GM19043 (cell line): Measurements from ENCODE around the gene SNTA1.
"Not testable (repeated sequence)": the region's sequence is repeated elsewhere in the genome, so short reads cannot be mapped to it uniquely, and the experiment has no call there.

Experiments used
- ATAC-seq: cut with Tn5 transposase; IDR thresholded peaks from one replicate; pipeline ENCODE4 v1.9.1; 2021; ENCODE audit warnings: low read depth; ENCODE audit not compliant: unreplicated experiment

The SNTA1 gene

DNA sequence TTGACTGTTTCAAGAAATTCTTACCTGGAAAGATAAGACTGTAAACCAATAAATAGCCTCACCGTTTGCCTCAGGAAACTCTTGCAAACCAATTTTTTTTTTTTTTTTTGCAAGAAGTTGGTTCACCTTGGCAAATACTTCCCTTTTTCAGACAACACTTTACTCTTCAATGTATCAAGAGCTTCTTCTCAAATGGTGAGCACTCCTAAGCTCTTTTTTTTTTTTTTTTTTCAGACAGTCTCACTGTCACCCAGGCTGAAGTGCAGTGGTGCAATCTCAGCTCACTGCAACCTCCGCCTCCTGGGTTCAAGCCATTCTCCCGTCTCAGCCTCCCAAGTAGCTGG, 22.7 kb upstream of the SNTA1 start:
- ATAC-seq: no peak

DNA sequence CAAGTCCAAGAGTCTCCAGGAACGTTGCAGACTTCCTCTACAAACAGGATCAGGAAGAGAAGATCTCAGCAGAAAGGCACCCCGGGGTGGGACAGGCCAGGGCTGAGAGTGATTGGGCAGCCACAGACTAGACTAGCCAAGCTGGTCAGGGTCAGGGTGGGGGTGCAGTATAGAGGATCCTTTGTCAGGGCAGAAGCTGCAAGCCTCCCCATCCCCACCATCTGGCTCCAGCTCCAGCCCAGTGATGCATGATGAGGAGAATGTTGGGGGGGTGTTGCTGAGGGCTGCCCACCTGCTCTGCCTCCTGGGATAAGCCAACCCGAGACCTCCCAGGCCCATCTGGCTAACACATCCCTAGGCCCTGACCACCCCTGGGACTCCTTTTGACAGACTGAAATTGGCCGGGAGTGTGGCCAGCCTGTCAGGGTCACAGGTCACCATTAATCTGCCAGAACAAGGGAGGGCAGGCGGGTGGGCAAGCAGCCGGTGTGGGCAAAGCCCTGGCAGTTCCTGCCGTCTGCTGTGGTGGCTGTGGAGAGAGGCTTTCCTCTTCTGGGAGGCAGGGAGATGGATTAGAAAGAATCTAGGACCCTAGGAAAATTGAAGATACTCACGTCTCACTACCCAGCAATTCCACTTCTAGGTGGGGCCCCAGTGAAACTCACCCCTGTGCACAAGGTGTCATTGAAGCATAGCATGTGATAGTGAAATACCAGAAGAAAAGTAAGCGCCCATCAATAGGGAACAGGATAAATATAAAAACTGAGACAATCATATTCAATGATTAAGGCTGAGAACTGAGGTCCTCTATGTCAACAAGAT, 22.1 kb upstream of the SNTA1 start:
- no peak for ATAC-seq

GRCh38 chr20:33464759-33465158, 21.2 kb upstream of the SNTA1 start:
- ATAC-seq: not testable (repeated sequence)

- ATAC-seq: no peak
These were observed 20.0 kb upstream of the SNTA1 start for GRCh38 chr20:33463332-33464101.

DNA sequence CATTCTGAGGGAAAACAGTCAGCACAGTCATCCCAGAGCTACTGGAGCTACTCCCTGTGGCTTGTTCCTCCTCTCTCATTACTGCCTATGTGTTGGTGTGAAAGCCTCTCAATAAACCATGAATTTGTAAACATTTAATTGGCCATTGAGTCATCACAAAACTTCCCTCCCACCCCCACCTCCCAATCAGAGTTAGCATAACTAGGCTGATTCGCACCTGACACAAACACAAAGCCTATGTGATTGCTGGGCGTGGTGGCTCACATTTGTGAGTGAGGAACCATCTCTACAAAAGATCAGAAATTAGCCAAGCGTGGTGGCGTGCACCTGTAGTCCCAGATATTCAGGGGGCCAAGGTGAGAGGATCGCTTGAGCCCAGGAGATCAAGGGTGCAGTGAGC, 17.1 kb upstream of the SNTA1 start:
- ATAC-seq: no peak

- ATAC-seq: no peak
These were observed 16.0 kb upstream of the SNTA1 start for GRCh38 chr20:33459599-33459998.

- not testable (repeated sequence) for ATAC-seq
These were observed 13.5 kb upstream of the SNTA1 start for GRCh38 chr20:33456916-33457642.

- ATAC-seq: no peak
These were observed 7.3 kb upstream of the SNTA1 start for GRCh38 chr20:33450867-33451266.

DNA sequence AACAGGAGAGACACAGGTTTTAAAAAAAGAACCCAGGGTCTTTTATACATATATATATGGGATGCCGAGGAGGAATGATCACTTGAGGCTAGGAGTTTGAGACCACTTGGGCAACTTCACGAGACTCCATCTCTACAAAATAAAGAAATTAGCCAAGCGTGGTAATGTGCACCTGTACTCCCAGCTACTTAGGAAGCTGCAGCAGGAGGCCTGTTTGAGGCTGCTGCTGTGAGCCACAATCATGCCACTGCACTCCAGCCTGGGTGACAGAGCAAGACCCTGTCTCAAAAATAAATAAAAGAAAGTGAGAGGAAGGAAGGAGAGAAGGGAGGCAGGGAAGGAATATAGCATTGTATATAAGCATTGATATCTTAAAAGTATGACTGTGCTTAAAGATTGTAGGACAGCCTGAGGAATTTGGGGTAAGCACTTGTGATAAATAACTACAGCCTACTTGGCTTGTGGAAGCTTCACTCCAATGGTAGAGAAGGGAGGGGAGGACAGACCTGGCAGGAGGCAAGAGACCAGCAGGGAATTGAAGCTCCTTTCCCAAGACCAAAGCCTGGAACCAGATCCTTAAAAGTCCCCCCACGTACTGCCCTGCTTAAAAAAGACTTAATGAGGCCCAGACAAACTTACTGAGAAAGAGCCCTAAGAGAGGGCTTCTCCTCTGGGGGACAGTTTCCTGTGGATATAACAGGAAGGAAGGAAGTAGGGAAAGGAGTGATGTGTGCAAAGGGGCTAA, 2.5 kb upstream of the SNTA1 start:
- ATAC-seq: no peak

- ATAC-seq: no peak
These were observed 1.4 kb upstream of the SNTA1 start for GRCh38 chr20:33444797-33445560.

- ATAC-seq: no peak
These were observed 504 bp downstream of the SNTA1 start for GRCh38 chr20:33443006-33443511.

DNA sequence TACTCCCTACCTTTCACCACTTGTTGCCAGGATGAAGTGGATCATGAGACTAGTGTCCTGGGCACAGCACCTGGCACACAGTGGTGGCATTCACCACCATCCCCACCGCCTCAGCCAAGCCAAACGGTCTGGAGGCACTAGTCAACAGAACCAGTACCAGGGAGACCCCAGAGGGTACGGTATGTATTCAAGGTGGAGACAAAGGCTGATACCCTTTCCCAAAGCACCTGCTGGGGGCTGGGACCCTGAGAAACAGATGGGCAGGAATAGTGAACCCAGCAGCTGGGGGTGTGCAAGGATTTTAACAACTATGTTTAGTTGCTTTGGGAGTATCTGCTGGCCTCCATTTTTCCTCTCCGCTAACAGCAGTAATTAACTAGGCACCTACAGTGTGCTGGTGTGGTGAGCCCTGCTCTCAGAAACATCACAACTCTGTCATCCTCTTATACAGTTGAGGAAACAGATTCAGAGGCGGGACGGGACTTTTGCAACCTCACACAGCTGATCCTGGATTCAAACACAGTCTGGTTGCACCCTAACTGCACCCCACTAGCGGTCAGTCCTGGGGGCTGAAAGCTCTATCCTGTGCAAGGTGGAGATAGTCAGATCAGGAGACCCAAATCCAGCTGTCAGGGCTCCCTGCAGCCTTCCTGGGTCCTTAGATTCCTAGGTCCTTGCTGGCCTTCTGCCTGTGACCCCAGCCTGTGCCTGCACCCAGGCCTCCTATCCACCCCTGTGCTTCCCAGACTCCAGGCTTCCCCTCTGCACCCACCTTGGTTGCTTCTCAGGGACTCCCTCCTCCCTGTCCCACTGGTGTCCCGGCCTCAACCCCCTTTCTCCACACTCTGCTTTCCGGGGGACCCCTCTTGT, 1.2 kb downstream of the SNTA1 start:
- ATAC-seq: no peak

DNA sequence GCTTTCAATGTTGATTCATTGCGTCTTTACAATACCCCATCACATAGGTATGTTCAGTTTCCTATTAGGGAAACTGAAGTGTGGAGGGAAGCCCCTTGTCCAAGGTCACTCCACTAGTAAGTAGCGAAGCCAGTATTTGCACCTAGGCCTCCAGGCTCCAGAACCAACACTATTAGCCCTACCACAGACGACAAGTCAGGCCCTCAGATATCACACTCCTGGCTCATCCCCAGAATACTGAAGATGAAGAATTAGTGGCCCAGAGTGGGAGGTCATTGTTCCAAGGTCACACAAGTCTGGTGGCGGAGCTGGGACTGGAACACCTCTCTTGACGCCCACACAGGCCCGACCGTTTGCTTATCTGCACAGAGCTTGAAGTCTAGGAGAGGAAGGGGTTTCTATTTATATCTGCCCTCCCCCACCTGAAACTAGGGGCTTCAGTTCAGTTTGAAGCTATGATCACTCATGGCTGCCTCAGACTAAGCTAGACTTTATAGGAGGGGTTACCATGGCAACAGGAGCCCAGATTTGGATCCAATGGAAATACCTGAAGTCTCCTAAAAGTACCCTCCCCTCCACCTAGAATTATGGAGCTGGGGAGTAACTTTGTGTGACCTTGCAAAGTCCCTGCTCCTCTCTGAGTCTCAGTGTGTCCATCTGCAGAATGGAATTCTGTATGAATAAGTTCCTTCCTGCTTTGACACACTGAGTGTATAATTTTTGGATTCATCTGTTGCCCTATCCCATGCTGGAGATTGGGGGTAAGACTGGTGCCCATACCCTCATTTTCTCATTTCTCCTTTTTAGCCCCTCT, 2.2 kb downstream of the SNTA1 start:
- no peak for ATAC-seq

DNA sequence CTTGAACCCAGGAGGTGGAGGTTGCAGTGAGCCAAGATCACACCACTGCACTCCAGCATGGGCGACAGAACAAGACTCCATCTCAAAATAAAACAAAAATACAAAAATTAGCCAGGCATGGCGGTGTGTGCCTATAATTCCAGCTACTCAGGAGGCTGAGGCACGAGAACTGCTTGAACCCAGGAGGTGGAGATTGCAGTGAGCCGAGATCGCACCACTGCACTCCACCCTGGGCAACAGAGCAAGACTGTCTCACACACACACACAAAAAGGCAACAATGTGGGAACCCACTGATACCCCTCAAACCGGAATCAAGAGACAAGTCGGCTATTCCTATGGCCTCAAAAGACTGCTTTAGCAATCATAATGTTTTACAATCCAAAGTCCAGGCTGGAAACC, 3.0 kb downstream of the SNTA1 start:
- ATAC-seq: not testable (repeated sequence)

DNA sequence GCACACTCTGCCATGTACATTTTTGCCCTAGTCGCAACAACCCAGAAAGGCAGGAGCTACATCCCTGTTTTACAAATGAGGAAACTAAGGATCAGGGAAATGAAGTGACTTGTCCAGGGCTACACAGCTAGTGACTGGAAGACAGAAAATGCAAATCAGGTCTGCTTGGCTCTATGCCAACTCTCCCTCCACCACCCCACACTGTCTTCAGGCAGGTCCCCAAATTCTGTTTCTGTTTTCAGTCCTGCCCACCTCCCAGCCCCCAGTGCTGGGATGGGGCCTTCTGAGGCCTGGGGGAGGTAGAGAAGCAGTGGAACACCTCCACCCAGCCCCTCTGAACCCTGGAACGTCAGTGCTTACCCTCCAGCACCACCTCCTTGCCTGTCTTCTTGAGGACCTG, 5.1 kb downstream of the SNTA1 start:
- no peak for ATAC-seq

DNA sequence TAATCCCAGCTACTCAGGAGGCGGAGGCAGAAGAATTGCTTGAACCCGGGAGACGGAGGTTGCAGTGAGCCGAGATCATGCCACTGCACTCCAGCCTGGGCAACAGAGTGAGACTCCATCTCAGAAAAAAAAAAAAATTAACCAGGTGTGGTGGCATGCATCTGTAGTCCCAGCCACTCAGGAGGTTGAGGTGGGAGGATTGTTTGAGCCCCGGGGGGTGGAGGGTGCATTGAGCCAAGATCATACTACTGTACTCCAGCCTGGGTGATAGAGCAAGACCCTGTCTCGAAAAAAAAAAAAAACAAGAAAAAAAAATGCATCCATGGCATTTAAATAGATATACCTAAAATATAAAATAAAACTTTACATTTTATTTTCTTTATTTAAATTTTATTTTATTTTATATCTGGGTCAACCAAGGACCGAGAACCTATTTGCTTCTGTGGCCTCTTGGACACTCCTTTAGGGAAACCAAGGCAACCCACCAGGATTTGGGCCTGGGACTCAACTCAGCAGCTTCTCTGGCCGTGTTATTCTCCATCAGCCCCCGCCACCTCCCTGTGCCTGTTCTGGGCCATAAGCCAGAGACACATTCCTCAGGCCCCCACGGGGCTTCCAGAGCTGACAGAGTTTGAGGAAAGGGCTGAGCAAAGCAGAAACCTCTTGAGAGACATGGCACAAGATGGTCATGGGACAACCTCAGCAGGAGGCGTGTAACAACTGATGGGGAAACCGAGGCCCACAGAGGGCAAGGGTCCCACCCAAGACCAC, 6.2 kb downstream of the SNTA1 start:
- no peak for ATAC-seq

- no peak for ATAC-seq
These were observed 9.1 kb downstream of the SNTA1 start for GRCh38 chr20:33434434-33434833.
